NCI-H1048 (cell line): Measurements from ENCODE around the gene GPR34.

Experiments used
- DNase-seq: peaks from one replicate; lab custom pipeline; 2025; lab: John Stamatoyannopoulos, UW

GPR34 gene

GRCh38 chrX:41734530-41734929, 45.8 kb downstream of the GPR34 start:
- no peak for DNase-seq

GRCh38 chrX:41737065-41737464, 48.3 kb downstream of the GPR34 start:
- no peak for DNase-seq

DNA sequence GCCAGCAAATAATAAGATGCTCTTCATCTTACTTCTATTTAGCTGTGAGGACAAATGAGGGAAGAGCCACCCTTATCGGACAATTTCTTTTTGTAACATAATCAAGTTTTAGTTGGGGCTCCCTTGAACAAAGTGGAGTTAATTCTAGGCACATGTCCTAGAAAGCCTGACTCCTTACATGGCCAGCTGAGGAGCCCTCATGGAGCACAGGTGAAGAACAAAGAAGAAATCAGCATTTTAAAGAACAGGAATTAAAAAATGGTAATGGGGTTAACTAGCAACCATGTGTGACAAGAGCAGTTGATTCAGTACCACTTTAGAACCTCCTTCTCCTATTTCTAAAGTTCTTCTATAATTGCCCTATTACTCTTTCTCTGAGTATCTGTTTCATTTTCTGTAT, 51.1 kb downstream of the GPR34 start:
- DNase-seq: no peak
